DMS79 (cell line): ENCODE results near the gene REXO1.

ENCODE experiments used
- DNase-seq: peaks from one replicate; lab custom pipeline; 2025; lab: John Stamatoyannopoulos, UW

REXO1 gene

GRCh38 chr19:1766800-1767352 is 81.4 kb downstream of the REXO1 start:
- no peak for DNase-seq

GRCh38 chr19:1765904-1766799 is 82.1 kb downstream of the REXO1 start:
- DNase-seq = no peak
